Parathyroid adenoma (tissue), 2 donors: ENCODE results near the gene PLEK2.
A peak's percentile ranks its signal among the peaks of the same experiment; 100 is the strongest.

ENCODE experiments used
- H2AFZ ChIP-seq: fragments of 300-600 bp; sonication (generic); one replicate; pipeline ENCODE4 v1.7.0; 2017; ENCODE audit warnings: antibody characterized with exemption, mild to moderate bottlenecking
- H3K27ac ChIP-seq: fragments of 300-600 bp; sonication (generic); one replicate; pipeline ENCODE4 v1.7.0; 2017
- H3K27me3 ChIP-seq: fragments of 300-600 bp; sonication (generic); one replicate; pipeline ENCODE4 v1.7.0; 2017; ENCODE audit warnings: low read length; ENCODE audit not compliant: control insufficient read depth, insufficient read depth
- H3K36me3 ChIP-seq: fragments of 300-600 bp; sonication (generic); one replicate; pipeline ENCODE4 v1.7.0; 2017; ENCODE audit warnings: low read length; ENCODE audit not compliant: control insufficient read depth, insufficient read depth
- H3K4me1 ChIP-seq: fragments of 300-600 bp; sonication (generic); one replicate; pipeline ENCODE4 v1.7.0; 2017; ENCODE audit warnings: control low read depth
- H3K4me2 ChIP-seq: fragments of 300-600 bp; sonication (generic); one replicate; pipeline ENCODE4 v1.7.0; 2017; ENCODE audit warnings: low read length
- H3K4me3 ChIP-seq: fragments of 300-600 bp; sonication (generic); one replicate; pipeline ENCODE4 v1.7.0; 2017; ENCODE audit warnings: low read depth, low read length
- H3K79me2 ChIP-seq: fragments of 300-600 bp; sonication (generic); one replicate; pipeline ENCODE4 v1.7.0; 2017; ENCODE audit warnings: control low read depth
- H3K9ac ChIP-seq: fragments of 300-600 bp; sonication (generic); one replicate; pipeline ENCODE4 v1.7.0; 2017; ENCODE audit warnings: mild to moderate bottlenecking
- H3K9me3 ChIP-seq: fragments of 300-600 bp; sonication (generic); one replicate; pipeline ENCODE4 v1.7.0; 2017; ENCODE audit warnings: low read length; ENCODE audit not compliant: control insufficient read depth
- CTCF ChIP-seq: fragments of 300-600 bp; sonication (generic); IDR thresholded peaks from one replicate; pipeline ENCODE4 v1.7.0; 2017; ENCODE audit warnings: antibody characterized with exemption, mild to moderate bottlenecking
- donor health status: primary hyperparathyroidism.

The PLEK2 gene

GRCh38 chr14:67371247-67372148 lies 40.5 kb downstream of the PLEK2 start:
- no peaks in the 10 kb centered on the region for H3K36me3 ChIP-seq

GRCh38 chr14:67370830-67371229 lies 41.1 kb downstream of the PLEK2 start:
- no peaks in the 10 kb centered on the region for H3K36me3 ChIP-seq
- no peaks in the 10 kb centered on the region for H3K9me3 ChIP-seq
- no peaks in the 10 kb centered on the region for H3K27me3 ChIP-seq

More at GRCh38 chr14:67371247-67372148, 40.5 kb downstream of the PLEK2 start:
- Histone ChIP-seq H3K27ac (no peak overlapping the region), H3K9ac (no peak overlapping the region), H3K4me2 (no peak overlapping the region), H3K4me1 (no peaks in the 10 kb centered on the region), H2AFZ (no peak overlapping the region), H3K9me3 (no peaks in the 10 kb centered on the region), H3K4me3 (no peak overlapping the region), H3K79me2 (peaks cover 20% of the 10 kb centered on the region), H3K27me3 (no peaks in the 10 kb centered on the region)
- no peak for TF ChIP-seq CTCF

GRCh38 chr14:67365476-67365875 lies 46.5 kb downstream of the PLEK2 start:
- Histone ChIP-seq H3K27ac (no peak overlapping the region), H3K4me3 (no peak overlapping the region), H3K4me2 (no peak overlapping the region), H2AFZ (no peak overlapping the region), H3K27me3 (no peaks in the 10 kb centered on the region), H3K79me2 (peaks cover 43% of the 10 kb centered on the region), H3K9ac (no peak overlapping the region), H3K9me3 (no peaks in the 10 kb centered on the region), H3K36me3 (no peaks in the 10 kb centered on the region), H3K4me1 (no peaks in the 10 kb centered on the region)
- no peak for TF ChIP-seq CTCF

More at GRCh38 chr14:67370830-67371229, 41.1 kb downstream of the PLEK2 start:
- no peak overlapping the region for H3K4me2 ChIP-seq
- H3K4me3 ChIP-seq: no peak overlapping the region
- peaks cover 25% of the 10 kb centered on the region for H3K79me2 ChIP-seq
- H3K9ac ChIP-seq: no peak overlapping the region
- TF ChIP-seq CTCF: no peak
- H3K4me1 ChIP-seq: no peaks in the 10 kb centered on the region
- no peak overlapping the region for H2AFZ ChIP-seq
- no peak overlapping the region for H3K27ac ChIP-seq

- Histone ChIP-seq H3K79me2 (peaks cover 36% of the 10 kb centered on the region), H3K4me1 (no peaks in the 10 kb centered on the region), H3K4me3 (peak overlapping the region; percentile 96), H3K9ac (peak overlapping the region; percentile 1), H3K36me3 (no peaks in the 10 kb centered on the region), H2AFZ (peak overlapping the region; percentile 78), H3K4me2 (peak overlapping the region; percentile 93), H3K9me3 (no peaks in the 10 kb centered on the region), H3K27ac (peak overlapping the region; percentile 94), H3K27me3 (no peaks in the 10 kb centered on the region)
- TF ChIP-seq CTCF: no peak
Observed at GRCh38 chr14:67360470-67361206, 51.3 kb downstream of the PLEK2 start.
